ENCODE results near the gene PATJ. TPM values are rescaled to one million over a fixed set of nuclear protein-coding genes. Genes with fewer than 3 reads are reported as not detected.

The PATJ gene
- total and polyA plus RNA-seq, 2 donors (not counting 3 experiments of a cell fraction or from before 2014, with no cell fraction given) = 1.1 to 3.0 TPM

DNA sequence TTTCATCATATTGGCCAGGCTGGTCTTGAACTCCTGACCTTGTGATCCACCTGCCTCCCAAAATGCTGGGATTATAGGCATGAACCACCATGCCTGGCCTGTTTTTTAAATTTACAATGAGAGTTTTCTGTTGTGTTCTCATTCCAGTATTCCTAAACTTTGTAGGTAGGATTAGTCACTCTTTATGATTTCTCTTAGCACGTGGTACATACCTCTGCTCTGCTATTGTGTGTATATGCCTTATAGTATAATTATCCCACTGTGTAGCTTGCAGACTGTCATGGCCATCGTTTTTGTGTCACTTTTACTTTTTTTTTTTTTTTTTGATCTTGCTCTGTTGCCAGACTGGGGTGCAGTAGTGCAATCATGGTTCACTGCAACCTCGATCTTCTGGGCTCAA, 14.5 kb downstream of the PATJ start:
- FAIRE-seq = no peak
- TF ChIP-seq JUN (IDR thresholded peaks at IDR 0.05; ENCODE audit: borderline replicate concordance, insufficient read depth, insufficient read length, low read depth) (no peak), GATA2 (IDR thresholded peaks at IDR 0.05; ENCODE audit: insufficient read depth, insufficient read length, low read depth, low read length) (no peak), POLR2A (IDR thresholded peaks at IDR 0.05; ENCODE audit: low read depth, low read length) (no peak), MYC (IDR thresholded peaks at IDR 0.05; ENCODE audit: low read depth, low read length) (no peak)
- dilution Hi-C loops (cut with MboI; ENCODE audit: extremely low pct_ligation_motif_present, low sequenced_read_pairs) (no loop called here), intact Hi-C loops (cut with micrococcal nuclease) (no loop called here)
- H3K9ac ChIP-seq (replicated peaks; ENCODE audit: extremely low read depth, insufficient read depth, low read length) = no peak overlapping the region
- H3K79me2 ChIP-seq (ENCODE audit: control insufficient read depth, insufficient read depth, low read length) = no peaks in the 10 kb centered on the region
- no peak for DNase-seq (ENCODE audit: low read depth, low spot score)
- no peaks in the 10 kb centered on the region for H4K20me1 ChIP-seq (replicated peaks; ENCODE audit: control insufficient read depth, extremely low read depth, insufficient read depth, low read length)
- ChIA-PET POLR2A (no interaction called here), CTCF (interaction anchor here (0.6 kb wide), 1 partner anchor 304 kb away, joined by 3 read pairs; no protein-coding TSS in a partner anchor)
- H3K4me3 ChIP-seq (replicated peaks in 1 of 3; ENCODE audit: insufficient read depth in 1 of 3, low read depth in 1 of 3, low read length in 3 of 3) = no peak overlapping the region
- H2AFZ ChIP-seq (ENCODE audit: low read depth, low read length) = no peak overlapping the region
- no peaks in the 10 kb centered on the region for H3K27me3 ChIP-seq (ENCODE audit: control insufficient read depth in 2 of 2, insufficient read depth in 2 of 2, low read length in 2 of 2)
- H3K4me1 ChIP-seq (ENCODE audit: control insufficient read depth, extremely low read depth, insufficient read depth, low read length) = no peaks in the 10 kb centered on the region
- no peaks in the 10 kb centered on the region for H3K9me3 ChIP-seq (replicated peaks; ENCODE audit: control insufficient read depth, insufficient read depth, low read length)
- H3K27ac ChIP-seq (ENCODE audit: insufficient read depth, low read depth, low read length) = no peak overlapping the region
- no peaks in the 10 kb centered on the region for H3K9me1 ChIP-seq (replicated peaks; ENCODE audit: control insufficient read depth, extremely low read depth, insufficient read depth, low read length)
- no peaks in the 10 kb centered on the region for H3K36me3 ChIP-seq (ENCODE audit: control insufficient read depth in 2 of 2, extremely low read depth in 1 of 2, insufficient read depth in 2 of 2, low read length in 2 of 2)
- no TSS peak for BruUV-seq (replicated peaks)
- H3K4me2 ChIP-seq (ENCODE audit: insufficient read depth, low read length) = no peak overlapping the region

DNA sequence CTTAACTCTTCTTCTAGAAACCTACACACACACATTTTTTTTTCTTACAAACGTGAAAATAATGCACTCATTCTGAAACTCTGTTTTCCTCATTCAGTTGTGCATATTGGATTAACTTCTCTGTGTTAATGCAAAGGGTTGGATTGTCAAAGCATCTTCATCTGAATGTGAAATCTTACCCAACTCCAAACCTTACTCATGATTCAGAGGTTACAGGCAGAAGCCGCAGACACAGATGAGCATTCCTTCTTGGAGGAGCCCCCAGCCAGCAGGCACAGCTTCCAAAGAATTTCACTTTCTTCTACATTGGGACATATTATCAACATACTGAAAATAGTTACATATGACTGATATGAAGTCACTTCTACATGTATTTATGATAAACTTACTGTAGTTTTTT, 15.7 kb downstream of the PATJ start:
- no peak overlapping the region for H3K4me2 ChIP-seq (ENCODE audit: insufficient read depth, low read length)

More for the DNA sequence above, 15.7 kb downstream of the PATJ start:
- H3K4me1 ChIP-seq (ENCODE audit: control insufficient read depth, extremely low read depth, insufficient read depth, low read length) = no peaks in the 10 kb centered on the region
- H3K27ac ChIP-seq (ENCODE audit: insufficient read depth, low read depth, low read length) = no peak overlapping the region
- no peaks in the 10 kb centered on the region for H4K20me1 ChIP-seq (replicated peaks; ENCODE audit: control insufficient read depth, extremely low read depth, insufficient read depth, low read length)
- no peak overlapping the region for H3K4me3 ChIP-seq (replicated peaks in 1 of 3; ENCODE audit: insufficient read depth in 1 of 3, low read depth in 1 of 3, low read length in 3 of 3)
- DNase-seq (ENCODE audit: low read depth, low spot score) (no peak), FAIRE-seq (no peak)
- BruUV-seq (replicated peaks) = no TSS peak
- no peaks in the 10 kb centered on the region for H3K27me3 ChIP-seq (ENCODE audit: control insufficient read depth in 2 of 2, insufficient read depth in 2 of 2, low read length in 2 of 2)
- intact Hi-C loops (cut with micrococcal nuclease) = no loop called here
- no peaks in the 10 kb centered on the region for H3K9me1 ChIP-seq (replicated peaks; ENCODE audit: control insufficient read depth, extremely low read depth, insufficient read depth, low read length)
- no peaks in the 10 kb centered on the region for H3K9me3 ChIP-seq (replicated peaks; ENCODE audit: control insufficient read depth, insufficient read depth, low read length)
- H3K36me3 ChIP-seq (ENCODE audit: control insufficient read depth in 2 of 2, extremely low read depth in 1 of 2, insufficient read depth in 2 of 2, low read length in 2 of 2) = no peaks in the 10 kb centered on the region
- no peak overlapping the region for H2AFZ ChIP-seq (ENCODE audit: low read depth, low read length)
- no peak overlapping the region for H3K9ac ChIP-seq (replicated peaks; ENCODE audit: extremely low read depth, insufficient read depth, low read length)
- H3K79me2 ChIP-seq (ENCODE audit: control insufficient read depth, insufficient read depth, low read length) = no peaks in the 10 kb centered on the region
- POLR2A ChIA-PET = no interaction called here
- TF ChIP-seq EZH2 (IDR thresholded peaks at IDR 0.05; ENCODE audit: borderline replicate concordance, low read depth, low read length, severe bottlenecking) = no peak
- TF ChIP-seq, protein P1, sequence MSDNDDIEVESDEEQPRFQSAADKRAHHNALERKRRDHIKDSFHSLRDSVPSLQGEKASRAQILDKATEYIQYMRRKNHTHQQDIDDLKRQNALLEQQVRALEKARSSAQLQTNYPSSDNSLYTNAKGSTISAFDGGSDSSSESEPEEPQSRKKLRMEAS (IDR thresholded peaks at IDR 0.05; ENCODE audit: insufficient read depth, insufficient read length) = no peak
- no peak for TF ChIP-seq POLR2A (IDR thresholded peaks at IDR 0.05; ENCODE audit: low read depth, low read length)
- CTCF ChIA-PET = no interaction called here
- dilution Hi-C loops (cut with MboI; ENCODE audit: extremely low pct_ligation_motif_present, low sequenced_read_pairs) = no loop called here

Measured in endothelial cell of umbilical vein (primary cell).